Prostate gland (tissue), 2 donors: ENCODE data around the gene SIRT2.
A peak's percentile ranks its signal among the peaks of the same experiment; 100 is the strongest.

Source experiments
- POLR2AphosphoS5 ChIP-seq: sonication (generic); formaldehyde crosslinking; IDR thresholded peaks from one replicate; pipeline ENCODE4 v1.6.1; 2017; ENCODE audit warnings: antibody characterized with exemption
- TF ChIP-seq, protein P1 (sequence below), 4 experiments: fragments of 200-600 bp in 2 of 4; fragments of 450-650 bp in 2 of 4; sonication (generic) in 2 of 4; IDR thresholded peaks; 1 replicate in 3 of 4; 2 replicates in 1 of 4; pipeline ENCODE4 v1.5.1; 2016 to 2019; ENCODE audit warnings: antibody characterized with exemption in 4 of 4, mild to moderate bottlenecking in 2 of 4, moderate library complexity in 2 of 4

DNA sequence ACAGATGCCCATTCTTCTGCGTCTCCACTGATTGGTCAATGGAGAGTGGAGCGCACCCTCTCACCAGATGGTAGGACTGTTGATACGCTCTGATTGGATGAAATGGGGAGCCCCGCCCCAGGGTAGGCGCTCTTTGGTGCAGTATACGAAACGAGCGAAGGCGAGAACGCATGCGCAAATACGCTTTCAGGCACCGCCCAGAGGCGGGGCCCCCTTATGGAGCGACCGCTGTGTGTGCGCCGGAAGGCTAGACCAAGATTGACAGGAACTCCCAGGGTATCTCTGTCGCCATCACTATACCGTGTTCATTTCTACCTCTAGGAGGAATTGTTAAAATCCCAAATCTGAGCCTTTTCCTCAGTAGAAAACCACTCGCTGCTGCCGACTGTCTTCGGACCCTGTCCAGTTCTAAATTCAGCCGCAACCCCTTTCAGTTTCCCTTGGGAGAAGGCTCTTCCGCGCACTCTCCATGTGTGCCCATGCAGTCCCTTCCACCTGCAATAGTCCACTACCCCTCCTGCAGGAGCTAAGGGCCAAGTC lies 48.9 kb downstream of the SIRT2 start:
- TF ChIP-seq, protein P1, sequence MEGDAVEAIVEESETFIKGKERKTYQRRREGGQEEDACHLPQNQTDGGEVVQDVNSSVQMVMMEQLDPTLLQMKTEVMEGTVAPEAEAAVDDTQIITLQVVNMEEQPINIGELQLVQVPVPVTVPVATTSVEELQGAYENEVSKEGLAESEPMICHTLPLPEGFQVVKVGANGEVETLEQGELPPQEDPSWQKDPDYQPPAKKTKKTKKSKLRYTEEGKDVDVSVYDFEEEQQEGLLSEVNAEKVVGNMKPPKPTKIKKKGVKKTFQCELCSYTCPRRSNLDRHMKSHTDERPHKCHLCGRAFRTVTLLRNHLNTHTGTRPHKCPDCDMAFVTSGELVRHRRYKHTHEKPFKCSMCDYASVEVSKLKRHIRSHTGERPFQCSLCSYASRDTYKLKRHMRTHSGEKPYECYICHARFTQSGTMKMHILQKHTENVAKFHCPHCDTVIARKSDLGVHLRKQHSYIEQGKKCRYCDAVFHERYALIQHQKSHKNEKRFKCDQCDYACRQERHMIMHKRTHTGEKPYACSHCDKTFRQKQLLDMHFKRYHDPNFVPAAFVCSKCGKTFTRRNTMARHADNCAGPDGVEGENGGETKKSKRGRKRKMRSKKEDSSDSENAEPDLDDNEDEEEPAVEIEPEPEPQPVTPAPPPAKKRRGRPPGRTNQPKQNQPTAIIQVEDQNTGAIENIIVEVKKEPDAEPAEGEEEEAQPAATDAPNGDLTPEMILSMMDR (IDR thresholded peaks at IDR 0.05): peak in 2 of 4 experiments; percentile 48 to 73
- peak; percentile 97 for TF ChIP-seq POLR2AphosphoS5
